G401 (cell line): ENCODE results near the gene PTPN14. TPM values are rescaled to one million over a fixed set of nuclear protein-coding genes. Genes with fewer than 3 reads are reported as not detected.
"Not testable (repeated sequence)": the region's sequence is repeated elsewhere in the genome, so short reads cannot be mapped to it uniquely, and the experiment has no call there.

Experiments used
- DNase-seq: peaks from one replicate; pipeline ENCODE4 v3.0.0-alpha.2; 2015; ENCODE audit warnings: low spot score
- in situ Hi-C: cut with HindIII; loops from 2 replicates; pipeline ENCODE4 v1.10.0; 2016; ENCODE audit warnings: low sequenced_read_pairs, mixed read lengths
- total RNA-seq: library from RNA; depleted of rRNA; stranded (reverse); fragments of >200 nt; shearing (Covaris generic); gene quantifications from 2 replicates; pipeline ENCODE4 v1.2.3, GENCODE V29; 2014

Gene PTPN14
- total RNA-seq, 1 experiment from 2014 or later = 9.7 TPM

DNA sequence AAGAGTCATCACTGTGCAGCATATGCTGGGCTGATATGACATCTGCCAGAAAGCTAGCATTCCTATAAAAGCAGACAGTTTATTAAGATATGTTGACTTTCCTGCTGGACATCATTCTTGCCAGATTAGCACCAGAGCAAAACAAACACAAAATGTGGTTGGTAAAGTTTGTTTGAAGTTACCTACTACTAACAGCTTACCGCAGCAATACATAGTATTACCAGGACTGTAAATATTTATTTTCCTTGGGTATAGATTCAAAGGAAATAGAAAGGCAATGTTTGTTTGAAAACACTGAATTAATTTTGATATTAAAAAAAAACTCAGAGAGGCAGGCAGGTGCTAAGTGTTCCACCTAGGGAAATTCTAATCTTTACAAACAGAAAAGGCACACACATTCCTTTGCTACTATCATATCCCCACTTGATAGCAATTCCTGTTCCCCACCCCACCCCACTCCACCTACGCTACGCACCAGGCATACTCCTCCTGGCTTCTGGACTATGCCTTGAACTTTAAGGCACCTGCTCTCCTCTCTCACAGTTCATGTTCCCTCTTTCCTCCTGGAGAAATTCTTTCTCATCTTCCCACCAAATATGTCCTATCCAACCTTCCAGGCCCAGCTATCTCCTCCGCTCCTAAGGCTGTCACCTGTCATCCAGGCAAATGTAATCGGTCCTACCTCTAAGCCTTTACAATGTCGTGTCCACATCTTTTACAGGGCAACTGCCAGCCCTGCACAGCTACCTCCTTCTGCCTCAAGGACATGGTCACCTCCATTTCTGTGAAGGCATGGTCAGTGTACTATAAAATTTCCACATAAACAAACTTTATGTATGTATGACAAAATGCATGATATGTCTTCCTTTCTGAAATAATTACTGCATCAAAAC lies 34.7 kb downstream of the PTPN14 start:
- in situ Hi-C loops = no loop called here

DNA sequence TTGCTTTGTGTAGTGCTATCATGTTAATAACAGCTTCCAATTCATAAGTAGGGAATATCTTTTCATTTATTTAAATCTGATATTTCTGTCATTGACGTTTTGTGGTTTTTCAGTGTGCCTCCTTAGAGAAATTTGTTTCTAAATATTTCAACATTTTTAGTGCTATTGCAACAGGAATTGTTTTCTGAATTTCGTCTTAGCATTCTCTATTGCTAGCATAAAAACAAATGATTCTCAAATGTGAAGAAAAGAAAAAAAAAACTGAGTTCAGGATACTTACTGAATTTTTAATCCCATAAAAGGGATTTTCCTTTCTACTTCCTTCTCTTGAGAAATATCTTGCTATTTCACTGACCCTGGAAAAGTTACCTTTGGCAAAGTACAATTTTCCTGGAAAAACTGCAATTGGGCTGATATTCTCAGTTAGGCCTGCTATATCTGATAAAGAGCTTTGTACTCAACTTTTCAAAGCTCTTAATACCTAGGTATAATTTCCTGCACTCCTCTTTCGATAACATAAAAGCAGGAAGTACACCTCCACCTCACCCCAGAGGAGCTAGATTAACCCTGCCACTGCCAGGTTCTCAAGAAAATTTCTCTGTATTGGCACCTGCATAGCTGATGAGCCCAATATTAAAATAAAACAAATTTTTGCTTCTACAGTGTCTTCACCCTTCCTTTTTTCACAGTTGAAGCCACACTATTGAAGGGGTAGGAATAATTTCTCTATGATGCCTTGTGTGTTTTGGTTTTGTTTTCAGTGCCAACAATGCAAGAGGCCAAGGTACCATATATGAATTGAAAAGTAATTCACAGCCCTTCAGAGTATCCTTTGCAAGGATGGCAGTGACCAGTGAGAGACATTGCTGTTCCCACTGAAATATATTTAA lies 35.6 kb downstream of the PTPN14 start:
- no peak for DNase-seq
- in situ Hi-C loops = no loop called here

More for the DNA sequence above, 34.7 kb downstream of the PTPN14 start:
- DNase-seq = no peak

DNA sequence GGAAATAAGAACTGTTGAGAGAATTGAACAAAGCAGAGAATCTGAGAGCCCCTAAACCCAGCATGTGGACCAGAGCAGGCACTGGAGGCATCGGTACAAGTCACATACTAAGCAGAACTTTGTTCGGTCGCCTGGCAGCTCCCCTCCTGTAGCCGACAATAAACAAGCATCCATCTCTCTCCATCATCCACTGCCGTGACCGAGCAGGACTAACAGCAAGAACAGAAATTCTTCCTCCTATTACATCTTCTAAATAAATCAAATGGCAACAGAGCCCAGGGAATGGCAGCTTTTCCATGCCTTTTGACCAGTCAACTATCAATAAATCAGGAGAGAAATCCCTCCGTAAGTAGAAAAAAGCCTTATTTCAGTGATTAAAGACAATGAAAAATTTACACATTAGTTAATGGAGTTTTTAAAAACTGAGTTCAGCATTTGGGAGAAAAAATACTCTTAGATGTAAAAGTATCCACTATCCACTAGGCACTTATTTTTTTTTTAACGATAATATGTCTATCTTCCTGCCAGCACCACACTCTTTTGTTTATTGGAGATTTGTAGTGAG lies 36.5 kb downstream of the PTPN14 start:
- DNase-seq = no peak
- in situ Hi-C loops = no loop called here

DNA sequence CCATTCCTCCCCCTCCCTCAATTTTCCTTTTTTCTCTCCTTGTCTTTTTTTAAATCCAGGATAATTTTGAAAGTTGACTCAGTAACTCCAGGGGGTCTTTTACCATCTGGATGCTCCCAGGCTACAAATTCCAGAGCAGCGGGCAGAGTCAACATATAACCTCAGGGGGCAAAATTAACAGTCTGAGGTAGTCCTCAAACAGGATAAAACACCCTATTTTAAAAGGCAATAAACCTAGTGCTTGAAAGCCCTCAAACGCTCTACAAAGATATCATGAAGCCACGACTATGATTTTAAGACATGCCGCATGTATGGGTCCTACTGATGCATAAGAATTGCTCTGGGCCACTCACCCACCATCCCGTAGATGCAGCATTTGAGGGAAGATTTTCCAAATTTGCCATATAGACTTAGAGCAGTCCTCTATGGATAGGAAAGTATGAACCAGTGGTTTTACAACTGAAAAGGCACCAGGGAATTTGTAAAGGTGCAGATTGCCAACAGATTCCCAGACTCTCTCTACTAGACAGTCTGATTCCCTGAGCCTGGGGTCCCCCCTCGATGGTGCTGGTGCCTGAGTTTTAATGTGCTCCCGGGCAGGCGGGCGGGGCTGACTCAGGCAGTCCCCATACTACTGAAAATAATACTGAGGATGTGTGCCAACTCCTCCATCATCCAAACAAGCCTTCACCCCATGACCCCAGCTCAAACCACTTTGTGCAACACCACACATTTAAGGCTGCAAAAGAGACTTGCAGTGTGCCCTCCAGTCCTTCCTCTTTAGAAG lies 37.2 kb downstream of the PTPN14 start:
- no peak for DNase-seq
- in situ Hi-C loops = no loop called here

DNA sequence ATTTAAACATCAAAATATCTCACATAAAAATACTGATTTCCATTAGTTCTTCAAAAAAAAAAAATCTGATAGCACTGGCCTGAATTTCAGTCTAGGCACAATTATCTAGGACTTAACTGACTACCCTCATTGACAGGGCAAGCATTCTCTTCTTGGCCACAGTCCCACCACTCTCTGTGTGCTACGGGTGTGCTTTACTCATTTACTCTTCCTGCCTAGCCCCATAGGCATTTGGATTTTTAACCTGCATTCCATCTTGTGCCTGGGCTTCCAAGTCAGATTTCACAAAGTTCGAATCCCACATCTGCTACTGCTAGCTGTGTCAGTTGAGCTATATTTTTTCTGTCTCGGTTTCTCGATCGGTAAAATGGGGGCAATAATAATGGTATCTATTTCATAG lies 38.0 kb downstream of the PTPN14 start:
- no peak for DNase-seq
- in situ Hi-C loops = no loop called here

DNA sequence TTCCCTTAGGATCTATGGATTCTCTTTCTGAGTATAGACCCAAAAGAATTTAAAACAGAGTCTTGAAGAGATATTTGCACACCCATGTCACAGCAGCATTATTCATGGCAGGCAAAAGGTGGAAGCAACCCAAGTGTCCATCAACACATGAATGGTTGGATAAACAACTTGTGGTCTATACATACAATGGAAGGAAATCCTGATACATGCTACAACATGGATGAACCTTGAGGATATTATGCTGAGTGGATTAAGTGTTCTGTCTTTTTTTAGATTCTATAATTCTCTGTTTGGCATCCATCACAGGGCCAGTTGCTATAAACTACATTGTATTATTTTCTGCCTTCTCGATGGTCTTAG lies 39.8 kb downstream of the PTPN14 start:
- in situ Hi-C loops = no loop called here
- no peak for DNase-seq

DNA sequence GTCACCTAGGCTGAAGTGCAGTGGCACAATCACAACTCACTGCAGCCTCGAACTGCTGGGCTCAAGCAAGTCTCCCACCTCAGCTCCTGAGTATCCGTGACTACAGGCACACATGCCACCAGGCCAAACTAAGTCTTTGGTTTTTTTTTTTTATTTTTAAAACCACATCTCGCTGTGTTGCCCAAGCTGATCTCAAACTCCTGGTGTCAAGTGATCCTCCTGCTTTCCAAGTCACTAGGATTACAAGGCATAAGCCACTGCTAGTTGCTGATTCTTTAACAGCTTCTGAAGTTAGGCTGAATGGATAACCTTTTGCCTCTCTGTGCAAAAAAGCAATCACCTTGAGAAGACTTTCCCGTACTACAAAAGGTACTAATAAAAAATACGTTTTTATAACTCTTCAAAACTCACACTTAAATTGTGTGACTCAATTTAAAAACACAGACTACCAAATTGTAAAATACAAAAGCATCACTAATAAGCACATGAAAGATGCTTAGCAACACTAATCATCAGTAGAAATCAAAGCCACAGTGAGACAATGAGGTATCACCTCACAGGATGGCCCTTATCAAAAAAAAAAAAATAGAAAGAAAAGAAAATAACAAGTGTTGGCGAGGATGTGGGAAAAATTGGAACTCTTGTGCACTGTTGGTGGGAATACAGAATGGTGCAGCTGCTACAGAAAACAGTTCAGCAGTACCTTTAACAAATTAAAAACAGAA lies 40.3 kb downstream of the PTPN14 start:
- in situ Hi-C loops = no loop called here
- DNase-seq = no peak

DNA sequence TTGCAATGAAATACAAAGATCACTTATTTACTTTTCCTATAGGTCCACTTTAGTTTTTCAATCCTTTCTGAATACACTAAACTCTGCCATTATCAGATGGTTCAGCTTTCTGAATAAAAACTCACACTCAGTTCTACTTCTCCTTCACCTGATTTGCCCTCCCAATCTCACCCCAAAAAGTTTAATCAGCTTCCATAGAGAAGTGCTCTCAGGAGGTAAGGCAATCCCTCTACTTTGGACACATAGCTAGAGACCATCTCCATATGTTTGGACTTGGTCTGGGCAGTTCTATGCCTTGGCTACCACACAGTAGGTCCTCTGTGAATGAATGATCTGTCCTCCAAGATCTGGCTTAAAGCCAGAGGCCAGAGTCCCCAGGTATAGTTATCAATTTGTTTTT lies 40.9 kb downstream of the PTPN14 start:
- in situ Hi-C loops = no loop called here
- DNase-seq = no peak

DNA sequence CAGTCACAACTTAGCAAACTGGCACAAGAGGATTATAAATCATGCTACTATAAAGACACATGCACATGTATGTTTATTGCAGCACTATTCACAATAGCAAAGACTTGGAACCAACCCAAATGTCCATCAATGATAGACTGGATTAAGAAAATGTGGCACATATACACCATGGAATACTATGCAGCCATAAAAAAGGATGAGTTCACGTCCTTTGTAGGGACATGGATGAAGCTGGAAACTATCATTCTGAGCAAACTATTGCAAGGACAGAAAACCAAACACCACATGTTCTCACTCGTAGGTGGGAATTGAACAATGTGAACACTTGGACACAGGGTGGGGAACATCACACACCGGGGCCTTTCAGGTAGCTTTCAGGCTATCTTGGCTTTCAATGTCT lies 41.8 kb downstream of the PTPN14 start:
- in situ Hi-C loops, DNase-seq: not testable (repeated sequence)

DNA sequence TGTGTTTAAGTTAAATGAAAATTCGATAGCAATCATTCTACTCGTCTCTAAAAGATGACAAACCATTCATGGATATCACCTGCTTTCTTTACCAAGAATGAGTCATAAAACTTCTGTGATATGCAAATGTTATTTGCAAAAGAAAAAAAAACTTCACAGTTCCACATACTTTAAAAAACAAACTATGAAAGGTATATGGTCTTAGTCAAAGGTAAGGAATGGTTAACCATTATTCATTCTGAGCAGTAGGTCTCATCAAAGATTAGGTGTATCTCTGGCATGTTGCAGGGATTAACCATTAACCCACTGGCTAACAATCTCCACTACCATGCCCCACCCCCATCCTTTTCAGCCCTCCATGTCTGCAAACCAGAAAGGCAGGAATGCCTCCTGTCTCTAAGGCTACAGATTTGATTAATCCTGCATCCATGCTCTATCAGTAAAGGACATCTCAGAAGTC lies 44.4 kb downstream of the PTPN14 start:
- in situ Hi-C loops = no loop called here
- no peak for DNase-seq

DNA sequence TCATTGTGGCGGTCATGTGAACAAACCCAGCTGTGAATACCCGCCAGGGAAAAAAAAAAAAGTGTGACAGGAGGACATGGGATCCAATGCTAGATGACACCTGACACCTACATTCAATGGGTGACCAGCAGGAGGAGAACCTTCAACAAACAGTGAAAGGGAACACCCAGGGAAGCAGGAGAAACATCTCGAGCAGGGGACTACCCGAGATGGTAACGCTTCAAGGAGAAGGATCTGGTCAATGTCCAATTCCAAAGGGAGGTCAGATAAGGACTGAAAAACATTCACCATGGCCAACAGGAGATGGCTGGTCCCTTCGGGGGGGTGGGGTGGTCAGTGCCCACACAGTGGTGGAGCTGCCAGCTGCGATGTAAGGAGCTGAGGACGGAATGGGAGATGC lies 46.3 kb downstream of the PTPN14 start:
- in situ Hi-C loops = no loop called here

DNA sequence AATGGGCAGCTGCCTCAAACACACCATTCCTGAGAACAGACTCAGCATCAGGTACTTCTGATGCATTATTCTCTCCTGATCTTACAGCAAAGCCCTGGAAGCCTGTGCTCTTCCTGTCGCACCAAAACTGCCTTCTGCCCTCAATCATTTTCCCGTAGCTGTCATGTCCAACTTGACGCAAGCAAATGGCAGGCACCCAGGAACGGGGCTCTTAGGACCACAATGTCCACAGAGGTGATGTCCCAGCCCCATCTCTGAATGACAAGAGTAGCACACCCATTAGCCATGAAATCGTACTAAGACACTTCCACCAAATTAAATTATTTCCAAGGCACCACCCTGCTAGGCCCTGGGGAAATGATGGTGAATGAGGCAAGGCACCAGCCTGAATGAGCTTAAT lies 47.1 kb downstream of the PTPN14 start:
- in situ Hi-C loops = no loop called here
- no peak for DNase-seq

More for the DNA sequence above, 46.3 kb downstream of the PTPN14 start:
- no peak for DNase-seq

DNA sequence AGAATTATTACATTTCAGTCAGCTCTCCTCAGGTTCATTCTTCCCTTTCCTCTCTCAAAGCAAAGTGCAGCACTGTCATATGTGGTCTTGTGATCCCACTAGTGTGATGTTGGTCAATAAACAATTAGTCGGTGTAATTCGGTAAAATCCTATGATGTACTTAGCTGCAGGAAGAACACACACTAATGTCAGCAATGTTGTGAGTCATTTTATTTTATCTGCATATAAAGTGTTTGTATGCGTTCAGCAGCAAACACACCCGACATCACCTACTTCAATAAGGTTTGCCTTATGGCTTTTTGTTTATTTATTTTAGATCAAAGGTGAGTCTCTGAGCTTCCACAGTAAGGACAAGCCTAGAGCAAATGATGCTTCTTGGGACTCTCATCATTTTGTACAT lies 47.8 kb downstream of the PTPN14 start:
- DNase-seq = no peak
- in situ Hi-C loops = no loop called here

DNA sequence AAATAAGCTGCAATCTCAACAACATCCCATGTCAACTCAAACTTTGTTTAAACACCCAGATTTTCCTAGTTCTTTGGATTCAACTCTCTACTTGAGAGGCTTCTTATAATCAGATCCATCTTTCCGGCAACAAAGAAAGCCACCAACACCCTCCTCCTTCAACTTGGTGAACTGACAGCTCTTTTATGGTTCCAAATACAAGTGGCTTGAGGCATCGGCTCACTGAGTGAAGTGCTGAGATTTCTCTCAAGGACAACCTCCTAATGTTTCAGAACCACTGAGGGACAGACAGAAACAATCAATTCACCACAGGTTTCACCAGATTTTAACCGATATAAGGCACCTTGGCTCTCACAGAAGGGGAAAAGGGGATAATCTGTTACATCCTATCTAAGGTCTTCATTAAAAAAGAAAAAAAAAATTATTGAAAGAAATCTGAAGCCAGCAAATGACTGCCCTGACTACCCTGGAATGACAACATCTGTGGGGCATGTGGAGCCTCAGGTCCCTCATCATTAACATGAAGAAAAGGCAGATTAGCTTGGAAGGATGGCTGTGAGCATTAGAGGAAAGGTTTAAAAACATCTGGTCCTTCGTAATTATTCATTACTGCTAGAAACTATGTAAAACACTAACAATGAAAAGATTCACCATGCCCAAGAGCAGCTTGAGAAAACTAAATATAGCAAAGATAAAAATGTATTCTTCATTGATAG lies 50.9 kb downstream of the PTPN14 start:
- DNase-seq = no peak
- in situ Hi-C loops = no loop called here

DNA sequence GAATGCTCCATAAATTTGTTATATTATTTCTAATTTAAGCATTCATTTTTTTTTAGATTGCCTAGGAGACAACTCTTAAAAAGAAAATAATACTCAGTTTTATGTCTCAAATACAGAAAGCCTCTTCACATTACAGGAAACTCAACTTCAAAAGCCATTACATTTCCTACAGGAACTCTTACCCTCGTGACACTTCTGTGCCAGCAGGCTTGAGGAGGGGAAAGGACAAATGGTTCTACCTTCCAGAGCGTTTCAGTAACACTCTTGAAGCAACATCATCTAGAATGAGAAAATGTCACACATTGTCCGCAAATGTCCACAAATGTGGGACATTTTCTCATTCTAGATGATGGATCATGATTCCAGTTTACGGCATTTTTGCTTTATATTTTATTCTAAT lies 51.7 kb downstream of the PTPN14 start:
- in situ Hi-C loops = no loop called here
- DNase-seq = no peak

DNA sequence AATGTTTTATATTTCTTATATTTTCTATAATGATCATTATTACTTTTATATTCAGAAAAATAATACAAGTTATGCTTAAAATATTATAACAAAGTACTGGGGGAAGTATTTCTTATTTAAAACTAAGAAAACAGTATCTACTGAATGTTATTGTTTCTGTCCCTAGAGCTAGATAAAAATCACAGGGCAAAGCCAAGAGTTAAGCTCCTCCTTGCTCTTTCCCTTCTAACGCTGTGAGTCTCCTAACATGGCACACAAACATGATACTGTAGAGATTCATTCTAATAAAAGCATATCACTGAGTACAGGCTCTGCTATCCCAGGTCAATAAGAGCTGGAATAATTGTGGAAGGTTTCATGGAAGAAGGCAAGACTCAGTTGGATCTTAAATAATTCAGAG lies 53.4 kb downstream of the PTPN14 start:
- in situ Hi-C loops = no loop called here

DNA sequence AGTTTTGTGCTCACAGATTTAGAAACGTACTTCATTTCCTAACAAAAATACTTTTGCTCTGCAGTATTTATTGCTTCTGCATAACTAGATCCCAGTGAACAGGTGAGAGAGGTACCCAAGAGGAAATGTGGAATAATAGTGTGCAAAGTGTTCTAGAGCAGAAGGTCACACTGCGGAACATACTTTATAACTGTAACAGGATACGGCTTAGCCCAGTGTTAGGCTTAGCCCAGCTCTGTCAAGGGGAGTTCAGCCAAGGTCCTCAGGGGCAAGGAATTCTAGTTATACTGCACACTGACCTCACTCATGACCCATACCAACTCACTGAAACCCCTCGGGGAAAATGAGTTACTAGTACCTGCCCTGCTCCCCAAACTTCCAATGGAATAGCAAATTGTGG lies 55.3 kb downstream of the PTPN14 start:
- in situ Hi-C loops = no loop called here
- no peak for DNase-seq

More for the DNA sequence above, 53.4 kb downstream of the PTPN14 start:
- no peak for DNase-seq

DNA sequence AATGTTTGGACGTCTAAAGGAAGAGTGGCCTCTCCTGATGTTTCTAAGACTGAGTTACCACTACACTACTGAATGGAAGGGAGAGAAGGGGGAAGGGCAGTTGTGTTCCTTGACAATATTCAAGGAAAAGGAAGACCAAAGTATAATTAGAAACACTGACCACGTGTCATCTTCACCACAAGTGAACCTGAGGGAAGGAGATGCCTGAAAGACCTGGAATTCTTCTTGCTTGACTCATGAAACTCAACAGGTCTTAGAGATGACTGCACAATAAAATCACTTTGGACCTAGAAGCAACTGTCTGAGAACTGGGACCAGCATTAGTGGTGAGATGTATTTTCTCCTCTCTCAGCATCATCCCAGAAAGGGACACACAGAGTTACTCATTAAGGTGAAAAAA lies 56.7 kb downstream of the PTPN14 start:
- DNase-seq = no peak
- in situ Hi-C loops = no loop called here
